Adrenal gland (tissue), 12 donors: Measurements from ENCODE around the gene CENPS. TPM values are rescaled to one million over a fixed set of nuclear protein-coding genes. Genes with fewer than 3 reads are reported as not detected.
"Not testable (repeated sequence)": the region's sequence is repeated elsewhere in the genome, so short reads cannot be mapped to it uniquely, and the experiment has no call there.

Experiments
- DNase-seq, 7 donors: peaks; one replicate each; pipeline ENCODE4 v3.0.0-alpha.2; 2019 to 2020
- H3K27ac ChIP-seq, 5 donors: fragments of 200-600 bp; sonication (generic) in 4 of 5; 1 replicate in 3 of 5; 2 replicates in 2 of 5; pipeline versions ENCODE4 v1.5.1 to v1.8.0; 2016 to 2020; ENCODE audit warnings: mild to moderate bottlenecking in 1 of 5
- H3K27me3 ChIP-seq: fragments of 200-600 bp; 2 replicates; pipeline ENCODE4 v1.8.0; 2021
- H3K36me3 ChIP-seq, 2 donors: fragments of 200-600 bp; replicated peaks in 1 of 2; 1 replicate in 1 of 2; 2 replicates in 1 of 2; pipeline versions ENCODE4 v1.5.1 to v1.8.0; 2018 to 2022
- H3K4me1 ChIP-seq, 2 donors: fragments of 200-600 bp; replicated peaks in 1 of 2; 1 replicate in 1 of 2; 2 replicates in 1 of 2; pipeline versions ENCODE4 v1.5.1 to v1.8.0; 2018 to 2021
- H3K4me3 ChIP-seq, 4 donors: fragments of 200-600 bp; sonication (generic) in 3 of 4; one replicate each; pipeline ENCODE4 v1.5.1; 2016 to 2018
- H3K9me3 ChIP-seq, 3 donors: fragments of 200-600 bp; sonication (generic) in 1 of 3; replicated peaks in 1 of 3; 1 replicate in 2 of 3; 2 replicates in 1 of 3; pipeline versions ENCODE4 v1.5.1 to v1.8.0; 2016 to 2021
- CTCF ChIP-seq, 6 experiments: fragments of 450-650 bp in 4 of 6; fragments of 200-600 bp in 2 of 6; sonication (generic) in 1 of 6; IDR thresholded peaks; 1 replicate in 5 of 6; 2 replicates in 1 of 6; pipeline versions ENCODE4 v1.5.1 to v1.8.0; 2016 to 2021; ENCODE audit warnings: antibody characterized with exemption in 6 of 6, mild to moderate bottlenecking in 2 of 6, moderate library complexity in 1 of 6
- POLR2A ChIP-seq, 2 donors: fragments of 450-650 bp; IDR thresholded peaks; one replicate each; pipeline ENCODE4 v1.6.1; 2017; ENCODE audit warnings: antibody characterized with exemption in 2 of 2, mild to moderate bottlenecking in 2 of 2, moderate library complexity in 1 of 2
- WGBS, 4 donors: extraction: QIAGEN DNeasy Blood & Tissue Kit in 2 of 4; methylation state at CpG; one replicate each; pipeline versions ENCODE4 v1.1.5 to v1.1.7; 2013 to 2017; 5-methylcytosine and 5-hydroxymethylcytosine counted together
- intact Hi-C, 2 donors: fragments of 100-400 bp; cut with DNase I; formaldehyde crosslinking; loops; one replicate each; pipeline versions ENCODE4 v1.14.1 to v1.15.0; 2022 to 2023
- polyA plus RNA-seq, 3 donors: library from polyadenylated mRNA; stranded (reverse); fragments of 200-250 nt in 2 of 3; fragments of 350-450 nt in 1 of 3; fragmentation: Illumina TruSeq in 1 of 3; extraction: RNeasy Lipid Tissue Mini Kit (QIAGEN cat#74804) in 1 of 3; gene quantifications; one replicate each; pipeline ENCODE4 v1.2.3, GENCODE V29; 2013 to 2014
- total RNA-seq, 9 donors: library from RNA; depleted of rRNA in 4 of 9; stranded (reverse); fragments of >200 nt in 4 of 9; fragments of 120-200 nt in 1 of 9; fragmentation: NEBNext Ultra II Directional in 1 of 9; extraction: Animal tissue kit (Norgen Biotek cat#: 25700) in 1 of 9; gene quantifications; one replicate each; pipeline versions ENCODE4 v1.1.0 to v1.2.4, GENCODE V29; 2013 to 2023
- donor health status: healthy with polysubstance abuse.
- donor health status: Bipolar disorder and iron deficiency.
- donor health status: DM: yes; HTN: yes; CAD: no.
- donor health status: DM: no; HTN: no; CAD: no.
- donor health status: DM: no; HTN: no; CAD: no.
- donor health status: DM: yes; HTN: yes; CAD: no.

Gene CENPS
- total and polyA plus RNA-seq, 12 donors, result 10.0 to 32.9 (median 18.8) TPM

GRCh38 chr1:10456048-10456447 is 25.8 kb downstream of the CENPS start:
- WGBS, 4 donors, result 78 to 93% (median 86%) methylated on average over 5 of the region's 5 CpGs
- H3K36me3 ChIP-seq, result peaks cover 0 to 3% of the 10 kb centered on the region in 2 donors
- TF ChIP-seq POLR2A (IDR thresholded peaks at IDR 0.05), result no peak
- no peak for TF ChIP-seq CTCF (IDR thresholded peaks at IDR 0.05)

GRCh38 chr1:10456661-10457060 is 26.4 kb downstream of the CENPS start:
- no peak for DNase-seq
- peaks cover 0 to 9% of the 10 kb centered on the region in 2 donors for H3K36me3 ChIP-seq
- WGBS, 4 donors, result 83 to 86% (median 83%) methylated on average over 7 of the region's 7 CpGs
- no peak overlapping the region for H3K27ac ChIP-seq
- H3K9me3 ChIP-seq, result no peaks in the 10 kb centered on the region
- no peaks in the 10 kb centered on the region for H3K27me3 ChIP-seq
- no peaks in the 10 kb centered on the region for H3K4me1 ChIP-seq
- intact Hi-C loops, result no loop called here
- no peak overlapping the region for H3K4me3 ChIP-seq
- TF ChIP-seq POLR2A (IDR thresholded peaks at IDR 0.05) (no peak), CTCF (IDR thresholded peaks at IDR 0.05) (no peak)

More at GRCh38 chr1:10456048-10456447, 25.8 kb downstream of the CENPS start:
- intact Hi-C loops, result no loop called here
- H3K27me3 ChIP-seq, result no peaks in the 10 kb centered on the region
- H3K4me3 ChIP-seq, result no peak overlapping the region
- no peak for DNase-seq
- H3K4me1 ChIP-seq, result no peaks in the 10 kb centered on the region
- no peak overlapping the region for H3K27ac ChIP-seq
- H3K9me3 ChIP-seq, result no peaks in the 10 kb centered on the region

- peak overlapping the region in 1 of 5 donors; percentile 6 for H3K27ac ChIP-seq
- WGBS, 4 donors, result 60 to 67% (median 65%) methylated on average over 7 of the region's 7 CpGs
- intact Hi-C loops, DNase-seq, H3K9me3 ChIP-seq, H3K4me3 ChIP-seq, H3K27me3 ChIP-seq, H3K4me1 ChIP-seq: not testable (repeated sequence)
- H3K36me3 ChIP-seq, result peaks cover 0 to 17% of the 10 kb centered on the region in 2 donors
Observed at GRCh38 chr1:10457462-10457861, 27.2 kb downstream of the CENPS start.

- H3K27ac ChIP-seq, result peak overlapping the region in 1 of 5 donors; percentile 6
- intact Hi-C loops, result no loop called here
- peaks cover 0 to 21% of the 10 kb centered on the region in 2 donors for H3K36me3 ChIP-seq
- peak in 2 of 7 donors; percentile 15 to 27 for DNase-seq
- H3K9me3 ChIP-seq, result no peaks in the 10 kb centered on the region
- TF ChIP-seq CTCF (IDR thresholded peaks at IDR 0.05), result no peak
- TF ChIP-seq POLR2A (IDR thresholded peaks at IDR 0.05), result no peak
- no peak overlapping the region for H3K4me3 ChIP-seq
- 43 to 74% (median 49%) methylated on average over 9 of the region's 9 CpGs for WGBS, 4 donors
- no peaks in the 10 kb centered on the region for H3K4me1 ChIP-seq
- no peaks in the 10 kb centered on the region for H3K27me3 ChIP-seq
Observed at GRCh38 chr1:10457875-10458274, 27.6 kb downstream of the CENPS start.

- peaks cover 0 to 28% of the 10 kb centered on the region in 2 donors for H3K36me3 ChIP-seq
Observed at GRCh38 chr1:10459184-10459583, 29.0 kb downstream of the CENPS start.

More at GRCh38 chr1:10459184-10459583, 29.0 kb downstream of the CENPS start:
- intact Hi-C loops, result no loop called here
- Histone ChIP-seq H3K4me3 (no peak overlapping the region), H3K27ac (no peak overlapping the region), H3K27me3 (no peaks in the 10 kb centered on the region), H3K9me3 (no peaks in the 10 kb centered on the region), H3K4me1 (no peaks in the 10 kb centered on the region)
- DNase-seq, result peak in 2 of 7 donors; percentile 26 to 34
- TF ChIP-seq CTCF (IDR thresholded peaks at IDR 0.05) (no peak), POLR2A (IDR thresholded peaks at IDR 0.05) (no peak)
- WGBS, 4 donors, result 48 to 56% (median 54%) methylated on average over 3 of the region's 3 CpGs
